Measurements from ENCODE around the gene UMAD1.
"Not testable (repeated sequence)": the region's sequence is repeated elsewhere in the genome, so short reads cannot be mapped to it uniquely, and the experiment has no call there.

UMAD1 gene

DNA sequence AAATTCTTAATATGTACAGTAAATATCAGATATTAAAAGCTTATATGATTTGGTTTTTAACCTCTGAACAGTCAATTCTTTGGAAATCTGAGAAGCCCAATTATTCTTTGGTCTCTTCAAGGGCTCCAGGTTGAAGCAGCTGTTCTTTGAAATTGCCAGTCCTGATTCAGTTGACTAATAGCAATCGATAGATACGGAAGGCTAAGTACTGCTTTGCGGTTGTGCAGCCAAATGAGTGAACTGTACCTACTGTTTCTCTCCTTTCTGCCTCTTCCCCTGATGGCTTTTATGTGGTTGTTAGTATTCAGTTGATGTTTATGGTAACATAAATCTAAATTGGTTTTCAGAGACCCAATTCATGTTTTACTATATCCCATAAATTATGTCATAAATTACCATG lies 181.0 kb downstream of the UMAD1 start:
- Mint-ChIP-seq H3K9me3 (peaks cover 7% of the 10 kb centered on the region), H3K27me3 (ENCODE audit: low read depth) (no peaks in the 10 kb centered on the region), H3K36me3 (ENCODE audit: low read depth) (peaks cover 6% of the 10 kb centered on the region), H3K4me1 (ENCODE audit: low read depth) (peaks cover 19% of the 10 kb centered on the region), H3K27ac (no peak overlapping the region), H3K4me3 (no peak overlapping the region)
- DNase-seq (ENCODE audit: low spot score) = no peak

GRCh38 chr7:7825294-7825693 lies 184.7 kb downstream of the UMAD1 start:
- H3K4me1 Mint-ChIP-seq (ENCODE audit: low read depth); H3K27me3 Mint-ChIP-seq (ENCODE audit: low read depth); H3K27ac Mint-ChIP-seq; H3K36me3 Mint-ChIP-seq (ENCODE audit: low read depth); H3K9me3 Mint-ChIP-seq; DNase-seq (ENCODE audit: low spot score); H3K4me3 Mint-ChIP-seq: not testable (repeated sequence)

- Mint-ChIP-seq H3K27ac (no peak overlapping the region), H3K27me3 (ENCODE audit: low read depth) (no peaks in the 10 kb centered on the region), H3K9me3 (peaks cover 7% of the 10 kb centered on the region), H3K4me3 (no peak overlapping the region), H3K36me3 (ENCODE audit: low read depth) (peaks cover 2% of the 10 kb centered on the region), H3K4me1 (ENCODE audit: low read depth) (peaks cover 4% of the 10 kb centered on the region)
- DNase-seq (ENCODE audit: low spot score) = no peak
Measured at GRCh38 chr7:7829667-7830066, 189.1 kb downstream of the UMAD1 start.

GRCh38 chr7:7830122-7830878 lies 189.7 kb downstream of the UMAD1 start:
- Mint-ChIP-seq H3K4me3 (no peak overlapping the region), H3K9me3 (peaks cover 2% of the 10 kb centered on the region), H3K27ac (no peak overlapping the region), H3K36me3 (ENCODE audit: low read depth) (peaks cover under 1% of the 10 kb centered on the region), H3K4me1 (ENCODE audit: low read depth) (peaks cover 4% of the 10 kb centered on the region), H3K27me3 (ENCODE audit: low read depth) (no peaks in the 10 kb centered on the region)
- DNase-seq (ENCODE audit: low spot score) = no peak

GRCh38 chr7:7832518-7832917 lies 192.0 kb downstream of the UMAD1 start:
- Mint-ChIP-seq H3K27me3 (ENCODE audit: low read depth) (no peaks in the 10 kb centered on the region), H3K9me3 (no peaks in the 10 kb centered on the region), H3K4me3 (no peak overlapping the region), H3K27ac (no peak overlapping the region), H3K36me3 (ENCODE audit: low read depth) (no peaks in the 10 kb centered on the region), H3K4me1 (ENCODE audit: low read depth) (peaks cover 4% of the 10 kb centered on the region)
- no peak for DNase-seq (ENCODE audit: low spot score)

GRCh38 chr7:7834761-7835160 lies 194.2 kb downstream of the UMAD1 start:
- Mint-ChIP-seq H3K27ac (no peak overlapping the region), H3K4me3 (no peak overlapping the region)

GRCh38 chr7:7841027-7841426 lies 200.5 kb downstream of the UMAD1 start:
- H3K4me3 Mint-ChIP-seq = no peak overlapping the region
- DNase-seq (ENCODE audit: low spot score) = no peak
- H3K36me3 Mint-ChIP-seq (ENCODE audit: low read depth) = no peaks in the 10 kb centered on the region
- H3K9me3 Mint-ChIP-seq = no peaks in the 10 kb centered on the region
- H3K4me1 Mint-ChIP-seq (ENCODE audit: low read depth) = peaks cover 8% of the 10 kb centered on the region
- H3K27me3 Mint-ChIP-seq (ENCODE audit: low read depth) = no peaks in the 10 kb centered on the region
- no peak overlapping the region for H3K27ac Mint-ChIP-seq

More at GRCh38 chr7:7834761-7835160, 194.2 kb downstream of the UMAD1 start:
- Mint-ChIP-seq H3K9me3 (no peaks in the 10 kb centered on the region), H3K36me3 (ENCODE audit: low read depth) (no peaks in the 10 kb centered on the region), H3K27me3 (ENCODE audit: low read depth) (no peaks in the 10 kb centered on the region), H3K4me1 (ENCODE audit: low read depth) (peaks cover 9% of the 10 kb centered on the region)
- no peak for DNase-seq (ENCODE audit: low spot score)

- H3K9me3 Mint-ChIP-seq = peaks cover 2% of the 10 kb centered on the region
- DNase-seq (ENCODE audit: low spot score) = no peak
- no peaks in the 10 kb centered on the region for H3K27me3 Mint-ChIP-seq (ENCODE audit: low read depth)
- H3K27ac Mint-ChIP-seq = no peak overlapping the region
- no peaks in the 10 kb centered on the region for H3K36me3 Mint-ChIP-seq (ENCODE audit: low read depth)
- H3K4me3 Mint-ChIP-seq = no peak overlapping the region
- peaks cover 16% of the 10 kb centered on the region for H3K4me1 Mint-ChIP-seq (ENCODE audit: low read depth)
Measured at GRCh38 chr7:7843240-7843639, 202.7 kb downstream of the UMAD1 start.

GRCh38 chr7:7843972-7844371 lies 203.4 kb downstream of the UMAD1 start:
- Mint-ChIP-seq H3K27ac (no peak overlapping the region), H3K4me3 (no peak overlapping the region)
- no peak for DNase-seq (ENCODE audit: low spot score)

DNA sequence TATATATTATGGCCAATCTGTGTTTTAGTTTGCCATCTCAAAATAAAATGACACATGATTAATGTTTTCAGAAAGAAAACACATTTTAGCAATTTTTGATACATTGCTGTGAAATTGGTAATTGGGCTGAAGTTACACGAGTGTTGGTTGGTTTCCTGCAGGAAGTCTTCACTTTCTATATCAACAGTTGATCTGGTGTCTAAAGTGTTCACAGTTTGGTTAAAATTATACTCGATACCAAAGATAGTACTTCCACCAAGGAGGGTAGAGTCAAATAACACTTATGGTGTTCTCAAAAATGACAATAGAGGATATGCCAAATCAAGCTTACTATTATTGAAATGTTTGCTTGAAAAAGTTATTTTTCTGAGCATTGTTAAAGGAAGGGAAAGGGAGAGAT lies 207.7 kb downstream of the UMAD1 start:
- no peak for DNase-seq (ENCODE audit: low spot score)
- peaks cover 31% of the 10 kb centered on the region for H3K4me1 Mint-ChIP-seq (ENCODE audit: low read depth)
- no peaks in the 10 kb centered on the region for H3K27me3 Mint-ChIP-seq (ENCODE audit: low read depth)
- H3K27ac Mint-ChIP-seq = peak overlapping the region; percentile 51
- H3K9me3 Mint-ChIP-seq = peaks cover 20% of the 10 kb centered on the region
- peaks cover 15% of the 10 kb centered on the region for H3K36me3 Mint-ChIP-seq (ENCODE audit: low read depth)
- peak overlapping the region; percentile 60 for H3K4me3 Mint-ChIP-seq

More at GRCh38 chr7:7843972-7844371, 203.4 kb downstream of the UMAD1 start:
- Mint-ChIP-seq H3K27me3 (ENCODE audit: low read depth) (no peaks in the 10 kb centered on the region), H3K4me1 (ENCODE audit: low read depth) (peaks cover 20% of the 10 kb centered on the region), H3K9me3 (peaks cover 2% of the 10 kb centered on the region), H3K36me3 (ENCODE audit: low read depth) (no peaks in the 10 kb centered on the region)

DNA sequence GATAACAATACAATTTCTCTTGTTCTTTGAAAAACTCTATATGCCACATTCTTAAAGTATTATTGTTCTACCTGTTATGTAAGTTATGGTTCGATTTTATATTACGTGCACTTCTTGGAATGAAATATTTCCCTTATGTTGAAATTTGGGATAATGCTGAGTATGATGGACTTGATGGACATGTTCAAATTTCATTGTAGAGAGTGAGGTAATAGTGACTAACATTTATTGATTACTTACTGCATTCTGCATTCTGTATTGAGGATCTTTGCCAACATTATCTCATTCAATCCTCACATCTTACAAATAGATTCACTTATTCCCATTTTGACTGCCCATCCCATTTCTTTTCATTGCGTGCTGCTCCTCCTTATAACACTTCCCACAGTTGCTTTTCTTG lies 208.3 kb downstream of the UMAD1 start:
- peaks cover 20% of the 10 kb centered on the region for H3K36me3 Mint-ChIP-seq (ENCODE audit: low read depth)
- DNase-seq (ENCODE audit: low spot score) = no peak
- H3K4me1 Mint-ChIP-seq (ENCODE audit: low read depth) = peaks cover 31% of the 10 kb centered on the region
- H3K27me3 Mint-ChIP-seq (ENCODE audit: low read depth) = no peaks in the 10 kb centered on the region
- no peak overlapping the region for H3K27ac Mint-ChIP-seq
- H3K9me3 Mint-ChIP-seq = peaks cover 25% of the 10 kb centered on the region
- no peak overlapping the region for H3K4me3 Mint-ChIP-seq

- H3K9me3 Mint-ChIP-seq = peaks cover 33% of the 10 kb centered on the region
- H3K27me3 Mint-ChIP-seq (ENCODE audit: low read depth) = no peaks in the 10 kb centered on the region
- peaks cover 30% of the 10 kb centered on the region for H3K36me3 Mint-ChIP-seq (ENCODE audit: low read depth)
- H3K27ac Mint-ChIP-seq = no peak overlapping the region
- H3K4me1 Mint-ChIP-seq (ENCODE audit: low read depth) = peaks cover 31% of the 10 kb centered on the region
- H3K4me3 Mint-ChIP-seq = no peak overlapping the region
- no peak for DNase-seq (ENCODE audit: low spot score)
Measured at GRCh38 chr7:7850150-7850549, 209.6 kb downstream of the UMAD1 start.

GRCh38 chr7:7851381-7851780 lies 210.8 kb downstream of the UMAD1 start:
- Mint-ChIP-seq H3K27ac (no peak overlapping the region), H3K9me3 (peaks cover 42% of the 10 kb centered on the region), H3K4me1 (ENCODE audit: low read depth) (peaks cover 31% of the 10 kb centered on the region), H3K4me3 (no peak overlapping the region), H3K36me3 (ENCODE audit: low read depth) (peaks cover 38% of the 10 kb centered on the region), H3K27me3 (ENCODE audit: low read depth) (no peaks in the 10 kb centered on the region)
- no peak for DNase-seq (ENCODE audit: low spot score)

DNA sequence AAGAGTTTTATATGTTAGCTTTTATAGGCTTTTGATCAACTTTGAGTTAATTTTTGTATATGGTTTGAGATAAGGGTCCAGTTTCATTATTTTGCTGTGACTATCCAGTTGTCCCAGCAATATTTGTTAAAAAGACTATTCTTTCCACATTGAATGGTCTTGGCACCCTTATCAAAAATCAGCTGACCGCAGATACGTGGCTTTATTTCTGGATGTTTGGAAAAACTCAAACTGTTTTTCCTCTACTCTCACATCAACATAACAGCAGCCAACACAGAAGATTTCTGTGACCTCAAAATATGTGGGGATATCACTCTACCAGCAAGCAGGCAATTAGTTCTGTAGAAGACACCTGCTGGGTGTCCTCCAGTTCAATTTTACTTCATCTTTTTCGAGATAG lies 211.4 kb downstream of the UMAD1 start:
- peaks cover 47% of the 10 kb centered on the region for H3K9me3 Mint-ChIP-seq
- H3K27ac Mint-ChIP-seq = no peak overlapping the region
- DNase-seq (ENCODE audit: low spot score) = no peak
- peaks cover 38% of the 10 kb centered on the region for H3K36me3 Mint-ChIP-seq (ENCODE audit: low read depth)
- no peak overlapping the region for H3K4me3 Mint-ChIP-seq
- H3K27me3 Mint-ChIP-seq (ENCODE audit: low read depth) = no peaks in the 10 kb centered on the region
- H3K4me1 Mint-ChIP-seq (ENCODE audit: low read depth) = peaks cover 31% of the 10 kb centered on the region

GRCh38 chr7:7857143-7857583 lies 216.6 kb downstream of the UMAD1 start:
- Mint-ChIP-seq H3K27me3 (ENCODE audit: low read depth) (no peaks in the 10 kb centered on the region), H3K9me3 (peaks cover 35% of the 10 kb centered on the region), H3K4me1 (ENCODE audit: low read depth) (peaks cover 7% of the 10 kb centered on the region), H3K4me3 (no peak overlapping the region), H3K27ac (no peak overlapping the region), H3K36me3 (ENCODE audit: low read depth) (peaks cover 29% of the 10 kb centered on the region)
- DNase-seq (ENCODE audit: low spot score) = no peak

Measured in T-helper 2 cell treated with Interferon-gamma antibody and Interleukin-4, amounts not matched to agents 5 μg/mL and 100 μg/mL, for 36 hours (primary cell).